ENCODE data around the gene ROBO4. TPM values are rescaled to one million over a fixed set of nuclear protein-coding genes. Genes with fewer than 3 reads are reported as not detected.

The ROBO4 gene
- total and polyA plus RNA-seq, 4 donors: 2.4 to 41.9 (median 11.2) TPM

DNA sequence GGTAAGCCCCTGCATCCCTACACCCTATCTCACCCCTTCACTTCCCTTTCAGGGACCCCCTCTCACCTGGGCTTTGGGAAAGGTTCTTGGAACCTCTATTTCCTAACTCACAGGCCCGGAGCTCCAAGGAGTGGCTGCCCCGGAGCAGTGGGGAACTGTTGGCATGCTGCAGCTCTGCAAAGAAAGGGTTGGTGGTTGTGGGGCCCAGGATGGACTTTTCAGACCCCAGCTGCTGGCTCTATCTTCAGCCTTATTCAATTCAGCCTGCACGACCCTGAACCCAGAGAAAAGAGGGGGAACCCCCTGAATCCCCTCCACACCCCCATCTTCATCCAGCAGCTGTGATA lies 10.0 kb downstream of the ROBO4 start:
- H3K36me3 ChIP-seq (ENCODE audit: control insufficient read depth in 1 of 2, insufficient read depth in 2 of 2, low read length in 1 of 2): no peaks in the 10 kb centered on the region
- no peaks in the 10 kb centered on the region for H3K27me3 ChIP-seq (ENCODE audit: control insufficient read depth in 1 of 2, insufficient read depth in 2 of 2, low read length in 1 of 2)
- ATAC-seq (ENCODE audit: low FRiP score) (no peak), DNase-seq (no peak)
- intact Hi-C loops (cut with DNase I): no loop called here
- H3K4me3 ChIP-seq (ENCODE audit: low read length in 2 of 2): no peak overlapping the region
- 80 to 82% methylated on average over 3 of the region's 3 CpGs for WGBS, 2 donors
- no peaks in the 10 kb centered on the region for H3K9me3 ChIP-seq (ENCODE audit: control insufficient read depth, low read length)
- H3K27ac ChIP-seq (ENCODE audit: low read depth in 1 of 2, low read length in 2 of 2): no peak overlapping the region
- no peaks in the 10 kb centered on the region for H3K4me1 ChIP-seq (ENCODE audit: control insufficient read depth in 1 of 2, insufficient read depth in 2 of 2, low read length in 2 of 2)

DNA sequence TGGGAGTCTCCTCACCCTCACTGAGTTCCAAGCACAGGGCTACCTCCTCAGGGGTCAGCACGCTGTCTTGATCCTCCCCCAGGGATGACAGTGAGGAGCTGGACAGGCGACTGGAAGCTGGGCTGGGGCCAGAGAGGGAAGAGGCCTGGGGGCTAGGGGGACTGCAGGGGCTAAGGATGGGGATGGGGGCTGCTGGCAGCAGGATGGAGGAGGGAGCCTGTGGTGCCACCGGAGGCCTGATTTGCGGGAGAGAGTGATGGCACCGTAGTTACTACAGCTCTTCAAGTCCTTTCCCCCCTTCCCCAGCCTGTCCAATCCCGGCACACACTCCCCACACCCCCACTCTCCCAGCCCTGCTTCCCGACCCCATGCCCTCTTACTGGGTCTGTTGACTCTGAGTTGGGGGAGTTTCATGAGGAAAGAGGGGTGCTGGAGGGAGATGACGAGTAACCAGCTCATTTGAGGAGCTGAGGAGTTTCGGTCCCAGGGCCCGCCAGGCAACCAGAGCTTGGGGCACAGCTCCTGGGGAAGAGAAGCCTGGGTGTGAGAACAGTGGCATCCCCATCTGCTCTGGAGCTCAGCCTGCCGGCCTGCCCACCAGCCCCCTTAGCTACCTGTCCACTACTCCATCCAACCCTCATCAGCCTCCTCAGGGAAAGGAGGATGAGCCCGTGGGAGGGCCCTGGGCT lies 10.5 kb downstream of the ROBO4 start:
- intact Hi-C loops (cut with DNase I): no loop called here
- no peaks in the 10 kb centered on the region for H3K36me3 ChIP-seq (ENCODE audit: control insufficient read depth in 1 of 2, insufficient read depth in 2 of 2, low read length in 1 of 2)
- H3K4me1 ChIP-seq (ENCODE audit: control insufficient read depth in 1 of 2, insufficient read depth in 2 of 2, low read length in 2 of 2): no peaks in the 10 kb centered on the region
- H3K27ac ChIP-seq (ENCODE audit: low read depth in 1 of 2, low read length in 2 of 2): no peak overlapping the region
- H3K9me3 ChIP-seq (ENCODE audit: control insufficient read depth, low read length): no peaks in the 10 kb centered on the region
- H3K27me3 ChIP-seq (ENCODE audit: control insufficient read depth in 1 of 2, insufficient read depth in 2 of 2, low read length in 1 of 2): no peaks in the 10 kb centered on the region
- 74 to 84% methylated on average over 11 to 12 of the region's 12 CpGs for WGBS, 2 donors
- H3K4me3 ChIP-seq (ENCODE audit: low read length in 2 of 2): no peak overlapping the region
- ATAC-seq (ENCODE audit: low FRiP score): no peak
- no peak for DNase-seq

DNA sequence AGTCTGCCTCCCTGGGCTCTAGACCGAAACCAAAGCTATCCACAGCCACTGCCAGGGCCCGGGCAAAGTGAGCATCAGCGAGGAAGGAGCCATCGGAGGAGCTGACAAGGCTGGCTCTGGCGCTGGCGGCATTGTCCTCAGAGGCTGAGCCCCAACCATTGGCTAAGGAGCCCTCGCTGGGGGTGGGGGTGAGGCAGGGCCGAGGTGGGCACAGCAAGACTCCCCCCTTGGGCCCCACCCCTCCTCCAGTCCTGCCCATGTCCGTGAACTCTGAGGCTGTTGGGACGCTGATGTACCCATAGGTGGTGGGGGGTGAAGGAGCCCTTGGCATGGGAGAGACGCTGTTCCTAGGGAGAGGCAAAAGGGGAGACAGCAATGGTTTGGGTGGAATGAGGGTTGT lies 11.2 kb downstream of the ROBO4 start:
- intact Hi-C loops (cut with DNase I): no loop called here
- WGBS, 2 donors: 86 to 89% methylated on average over 11 of the region's 11 CpGs
- H3K9me3 ChIP-seq (ENCODE audit: control insufficient read depth, low read length): no peaks in the 10 kb centered on the region
- ATAC-seq (ENCODE audit: low FRiP score) (no peak), DNase-seq (peak in 1 of 2 donors; percentile 68)
- no peak overlapping the region for H3K27ac ChIP-seq (ENCODE audit: low read depth in 1 of 2, low read length in 2 of 2)
- H3K4me1 ChIP-seq (ENCODE audit: control insufficient read depth in 1 of 2, insufficient read depth in 2 of 2, low read length in 2 of 2): no peaks in the 10 kb centered on the region
- no peaks in the 10 kb centered on the region for H3K36me3 ChIP-seq (ENCODE audit: control insufficient read depth in 1 of 2, insufficient read depth in 2 of 2, low read length in 1 of 2)
- no peaks in the 10 kb centered on the region for H3K27me3 ChIP-seq (ENCODE audit: control insufficient read depth in 1 of 2, insufficient read depth in 2 of 2, low read length in 1 of 2)
- H3K4me3 ChIP-seq (ENCODE audit: low read length in 2 of 2): no peak overlapping the region

DNA sequence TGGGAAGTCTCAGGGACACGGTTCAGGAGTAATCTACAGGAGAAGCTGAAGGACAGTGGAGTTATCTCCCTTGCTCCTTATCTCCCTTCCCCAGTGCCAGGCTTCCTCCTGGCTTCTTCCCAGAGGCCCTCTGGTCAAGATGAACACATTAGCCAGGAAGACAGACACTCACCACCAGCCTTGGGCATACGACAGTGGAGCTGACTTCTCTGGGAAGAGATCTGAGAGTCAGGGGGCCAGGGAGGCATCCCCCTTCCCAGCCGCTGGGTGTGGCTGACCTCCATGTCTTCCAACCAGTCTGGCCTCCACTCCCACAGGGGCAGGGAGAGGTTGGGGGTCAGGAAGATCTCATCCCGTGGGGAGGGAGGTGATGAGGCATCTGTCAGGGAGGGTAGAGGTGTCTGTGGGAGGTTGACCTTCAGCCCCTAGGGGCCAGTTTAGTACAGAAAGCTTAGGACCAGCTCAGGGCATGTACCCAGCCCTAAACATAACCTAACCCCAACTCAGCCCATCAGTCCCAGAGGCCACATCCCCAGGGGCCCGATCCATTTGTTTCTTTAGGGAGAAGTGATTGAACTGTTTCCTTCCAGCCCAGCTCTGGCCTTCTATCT lies 12.7 kb downstream of the ROBO4 start:
- Histone ChIP-seq H3K9me3 (ENCODE audit: control insufficient read depth, low read length) (no peaks in the 10 kb centered on the region), H3K27ac (ENCODE audit: low read depth in 1 of 2, low read length in 2 of 2) (no peak overlapping the region), H3K36me3 (ENCODE audit: control insufficient read depth in 1 of 2, insufficient read depth in 2 of 2, low read length in 1 of 2) (no peaks in the 10 kb centered on the region), H3K4me3 (ENCODE audit: low read length in 2 of 2) (no peak overlapping the region), H3K27me3 (ENCODE audit: control insufficient read depth in 1 of 2, insufficient read depth in 2 of 2, low read length in 1 of 2) (no peaks in the 10 kb centered on the region), H3K4me1 (ENCODE audit: control insufficient read depth in 1 of 2, insufficient read depth in 2 of 2, low read length in 2 of 2) (no peaks in the 10 kb centered on the region)
- DNase-seq (peak in 1 of 2 donors; percentile 65), ATAC-seq (ENCODE audit: low FRiP score) (no peak)
- intact Hi-C loops (cut with DNase I): no loop called here
- 62 to 68% methylated on average over 5 of the region's 5 CpGs for WGBS, 2 donors

DNA sequence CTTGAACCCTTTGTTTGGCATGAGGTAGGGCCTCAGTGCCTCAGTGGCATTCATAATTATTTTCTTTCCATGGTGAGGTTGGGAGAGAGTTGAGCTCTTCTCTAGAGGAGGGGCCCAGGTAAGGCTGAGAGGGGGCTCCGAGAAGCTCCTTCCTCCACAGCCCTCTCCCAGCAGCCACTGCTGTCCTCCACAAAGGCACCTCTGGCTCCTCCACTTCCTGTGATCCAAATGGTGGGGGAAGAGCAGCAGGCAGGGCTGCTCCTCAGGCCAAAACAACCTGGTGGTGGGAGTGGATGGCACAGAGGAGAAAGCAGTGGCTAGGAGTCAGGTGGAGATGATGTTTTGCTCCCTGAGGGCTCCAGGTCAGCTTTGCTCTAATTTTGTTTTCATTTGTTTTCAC lies 13.3 kb downstream of the ROBO4 start:
- H3K9me3 ChIP-seq (ENCODE audit: control insufficient read depth, low read length): no peaks in the 10 kb centered on the region
- H3K4me1 ChIP-seq (ENCODE audit: control insufficient read depth in 1 of 2, insufficient read depth in 2 of 2, low read length in 2 of 2): no peaks in the 10 kb centered on the region
- H3K27ac ChIP-seq (ENCODE audit: low read depth in 1 of 2, low read length in 2 of 2): no peak overlapping the region
- H3K27me3 ChIP-seq (ENCODE audit: control insufficient read depth in 1 of 2, insufficient read depth in 2 of 2, low read length in 1 of 2): no peaks in the 10 kb centered on the region
- no peak for ATAC-seq (ENCODE audit: low FRiP score)
- no peak for DNase-seq
- intact Hi-C loops (cut with DNase I): no loop called here
- WGBS, 2 donors: 86 to 88% methylated on average over 1 of the region's 1 CpG
- no peaks in the 10 kb centered on the region for H3K36me3 ChIP-seq (ENCODE audit: control insufficient read depth in 1 of 2, insufficient read depth in 2 of 2, low read length in 1 of 2)
- no peak overlapping the region for H3K4me3 ChIP-seq (ENCODE audit: low read length in 2 of 2)

DNA sequence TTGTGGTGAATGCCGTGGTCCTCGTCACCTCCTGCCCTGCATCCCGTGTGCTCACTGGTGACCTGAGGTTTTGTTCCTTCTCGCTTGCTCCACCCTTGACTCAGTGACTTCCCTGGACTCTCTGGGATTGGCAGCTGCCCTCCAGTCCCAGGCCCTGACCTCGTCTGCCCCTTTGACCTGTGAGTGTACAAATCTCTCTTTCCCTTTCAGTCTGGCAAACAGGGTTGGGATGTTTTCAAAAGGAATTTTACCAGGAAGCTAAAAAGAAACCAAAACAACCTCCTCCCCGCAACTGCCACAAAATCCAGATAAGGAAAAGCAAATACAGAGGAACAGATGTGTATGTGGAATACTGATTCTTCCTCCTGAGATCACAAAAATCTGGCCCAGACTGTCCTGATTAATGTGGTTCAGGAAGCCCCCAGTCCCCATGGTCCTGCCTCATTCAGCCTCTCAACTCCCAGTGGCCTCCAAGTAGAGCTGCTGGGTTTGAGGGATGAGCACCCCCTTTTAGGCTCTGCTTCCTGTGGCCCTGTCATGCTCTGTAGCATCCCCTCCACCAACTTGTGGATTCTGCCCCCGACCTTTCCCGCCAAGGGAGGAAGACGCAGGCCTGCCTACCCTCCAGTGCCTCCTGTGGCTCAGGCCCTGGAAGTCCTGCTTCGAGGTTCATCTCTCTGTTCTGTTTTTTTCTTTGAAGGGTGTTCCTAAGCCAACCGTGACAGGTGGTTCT lies 15.2 kb downstream of the ROBO4 start:
- Histone ChIP-seq H3K27ac (ENCODE audit: low read depth in 1 of 2, low read length in 2 of 2) (no peak overlapping the region), H3K27me3 (ENCODE audit: control insufficient read depth in 1 of 2, insufficient read depth in 2 of 2, low read length in 1 of 2) (no peaks in the 10 kb centered on the region), H3K36me3 (ENCODE audit: control insufficient read depth in 1 of 2, insufficient read depth in 2 of 2, low read length in 1 of 2) (no peaks in the 10 kb centered on the region), H3K9me3 (ENCODE audit: control insufficient read depth, low read length) (no peaks in the 10 kb centered on the region), H3K4me3 (ENCODE audit: low read length in 2 of 2) (no peak overlapping the region), H3K4me1 (ENCODE audit: control insufficient read depth in 1 of 2, insufficient read depth in 2 of 2, low read length in 2 of 2) (no peaks in the 10 kb centered on the region)
- no peak for ATAC-seq (ENCODE audit: low FRiP score)
- intact Hi-C loops (cut with DNase I): no loop called here
- peak in 1 of 2 donors; percentile 65 for DNase-seq
- 78% methylated on average over 11 of the region's 11 CpGs for WGBS, 2 donors

DNA sequence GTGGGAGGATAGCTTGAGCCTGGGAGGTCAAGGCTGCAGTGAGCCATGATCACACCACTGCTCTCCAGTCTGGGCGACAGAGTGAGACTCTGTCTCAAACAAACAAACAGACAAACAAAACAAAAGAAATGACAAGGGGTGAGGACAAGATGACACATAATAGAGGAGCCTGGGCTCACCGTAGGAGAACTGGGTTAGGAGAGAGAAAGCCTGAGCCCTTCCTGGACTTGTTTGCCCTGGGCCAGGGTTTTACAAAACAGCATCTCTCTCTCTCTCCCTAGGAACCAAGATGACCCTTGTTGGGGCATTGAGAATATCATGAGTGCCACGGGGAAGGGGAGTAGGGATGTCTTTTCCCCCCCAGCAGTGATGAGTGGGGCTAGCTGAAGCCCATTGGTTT lies 16.7 kb downstream of the ROBO4 start:
- Histone ChIP-seq H3K4me3 (ENCODE audit: low read length in 2 of 2) (no peak overlapping the region), H3K27me3 (ENCODE audit: control insufficient read depth in 1 of 2, insufficient read depth in 2 of 2, low read length in 1 of 2) (no peaks in the 10 kb centered on the region), H3K36me3 (ENCODE audit: control insufficient read depth in 1 of 2, insufficient read depth in 2 of 2, low read length in 1 of 2) (no peaks in the 10 kb centered on the region), H3K27ac (ENCODE audit: low read depth in 1 of 2, low read length in 2 of 2) (no peak overlapping the region), H3K4me1 (ENCODE audit: control insufficient read depth in 1 of 2, insufficient read depth in 2 of 2, low read length in 2 of 2) (no peaks in the 10 kb centered on the region), H3K9me3 (ENCODE audit: control insufficient read depth, low read length) (no peaks in the 10 kb centered on the region)
- 78% methylated on average over 3 of the region's 3 CpGs for WGBS, 2 donors
- ATAC-seq (ENCODE audit: low FRiP score): no peak
- intact Hi-C loops (cut with DNase I): no loop called here
- no peak for DNase-seq

DNA sequence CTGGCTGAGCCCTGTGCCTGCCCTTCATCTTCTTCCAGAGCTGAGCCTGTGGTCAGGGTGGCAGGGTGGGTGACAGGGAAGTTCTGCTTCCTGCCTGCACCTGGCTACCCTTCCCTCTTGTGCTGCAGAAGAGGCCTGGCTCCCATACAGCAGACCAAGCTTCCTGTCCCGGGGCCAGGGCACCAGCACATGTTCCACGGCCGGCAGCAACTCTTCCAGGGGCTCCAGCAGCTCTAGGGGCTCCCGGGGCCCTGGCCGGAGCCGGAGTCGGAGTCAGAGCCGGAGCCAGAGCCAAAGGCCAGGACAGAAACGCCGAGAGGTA lies 17.4 kb downstream of the ROBO4 start:
- ATAC-seq (ENCODE audit: low FRiP score) (no peak), DNase-seq (no peak)
- Histone ChIP-seq H3K4me1 (ENCODE audit: control insufficient read depth in 1 of 2, insufficient read depth in 2 of 2, low read length in 2 of 2) (no peaks in the 10 kb centered on the region), H3K36me3 (ENCODE audit: control insufficient read depth in 1 of 2, insufficient read depth in 2 of 2, low read length in 1 of 2) (no peaks in the 10 kb centered on the region), H3K27me3 (ENCODE audit: control insufficient read depth in 1 of 2, insufficient read depth in 2 of 2, low read length in 1 of 2) (no peaks in the 10 kb centered on the region), H3K9me3 (ENCODE audit: control insufficient read depth, low read length) (no peaks in the 10 kb centered on the region), H3K27ac (ENCODE audit: low read depth in 1 of 2, low read length in 2 of 2) (no peak overlapping the region), H3K4me3 (ENCODE audit: low read length in 2 of 2) (no peak overlapping the region)
- 84 to 86% methylated on average over 10 of the region's 10 CpGs for WGBS, 2 donors
- intact Hi-C loops (cut with DNase I): no loop called here
